C4-2B (cell line): ENCODE results near the gene CCSER1.
"Not testable (repeated sequence)": the region's sequence is repeated elsewhere in the genome, so short reads cannot be mapped to it uniquely, and the experiment has no call there.

Experiments used
- CTCF ChIP-seq: fragments of 450-650 bp; conservative IDR thresholded peaks from 2 replicates; pipeline ENCODE4 v1.5.1; 2017; ENCODE audit warnings: mild to moderate bottlenecking
- ZFX ChIP-seq: fragments of 450-650 bp; IDR thresholded peaks from 2 replicates; pipeline ENCODE4 v1.6.1; 2017

GRCh38 chr4:90317140-90317539 is 189.9 kb downstream of the CCSER1 start:
- TF ChIP-seq CTCF, ZFX: not testable (repeated sequence)
